ENCODE data around the gene ERC2.

Gene ERC2

DNA sequence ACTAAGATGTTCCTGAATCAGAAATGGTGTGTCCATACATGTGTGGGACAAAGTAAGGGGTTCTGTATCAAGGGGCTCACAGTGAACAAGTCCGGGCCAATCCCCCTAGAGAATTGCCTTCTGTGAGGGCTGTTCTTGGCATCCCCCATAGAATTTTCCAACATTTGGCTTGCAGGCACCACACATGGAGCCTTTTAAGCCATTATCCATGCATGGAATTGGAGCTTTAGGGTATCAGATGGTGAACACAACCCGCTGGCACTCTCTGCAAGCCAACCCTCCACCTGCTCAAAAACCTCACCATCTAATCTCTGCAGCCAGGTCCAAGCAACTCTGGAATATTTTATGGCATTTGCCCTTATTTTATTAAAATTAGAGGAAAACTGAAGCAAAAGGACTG is 278.7 kb downstream of the ERC2 start:
- no peak for DNase-seq (ENCODE audit: low read depth)

DNA sequence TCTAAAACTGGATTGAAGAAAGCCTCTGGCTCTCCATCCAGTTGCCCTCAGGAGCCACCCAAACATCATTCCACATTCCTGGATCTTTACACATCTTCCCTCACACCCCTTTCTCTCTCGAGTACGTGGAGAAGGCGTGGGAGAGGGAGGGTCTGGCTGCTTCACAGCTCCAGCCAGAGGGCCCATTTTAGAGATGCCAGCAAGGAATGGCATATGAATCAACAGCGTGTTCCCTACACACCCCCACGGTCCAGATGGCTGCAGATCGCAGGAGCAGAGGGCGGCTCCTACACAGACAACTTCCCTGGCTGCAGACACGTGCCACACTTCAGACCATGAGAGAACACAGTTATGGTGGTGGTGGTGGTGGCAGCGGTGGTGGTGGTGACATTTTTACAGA is 280.1 kb downstream of the ERC2 start:
- DNase-seq (ENCODE audit: low read depth) = no peak

DNA sequence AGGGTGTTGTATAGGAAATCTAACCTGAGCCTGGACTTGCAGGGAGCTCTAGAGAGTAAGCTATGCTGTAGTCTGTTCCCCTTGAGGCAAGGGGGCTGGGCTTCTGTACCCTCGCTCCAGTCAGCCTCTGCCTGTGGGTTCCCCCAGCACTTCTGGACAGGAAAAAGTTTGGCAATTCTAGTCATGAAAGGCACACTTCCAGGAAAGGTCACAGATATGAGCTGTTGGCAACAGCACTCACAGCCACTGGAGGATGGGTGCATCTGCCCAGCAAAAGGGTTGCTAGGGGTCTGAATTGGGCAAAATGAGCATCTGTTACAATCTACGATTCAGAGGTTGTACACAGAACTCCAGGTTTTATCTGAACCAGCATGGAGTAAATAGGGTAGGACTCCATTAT is 281.2 kb downstream of the ERC2 start:
- DNase-seq (ENCODE audit: low read depth) = no peak

DNA sequence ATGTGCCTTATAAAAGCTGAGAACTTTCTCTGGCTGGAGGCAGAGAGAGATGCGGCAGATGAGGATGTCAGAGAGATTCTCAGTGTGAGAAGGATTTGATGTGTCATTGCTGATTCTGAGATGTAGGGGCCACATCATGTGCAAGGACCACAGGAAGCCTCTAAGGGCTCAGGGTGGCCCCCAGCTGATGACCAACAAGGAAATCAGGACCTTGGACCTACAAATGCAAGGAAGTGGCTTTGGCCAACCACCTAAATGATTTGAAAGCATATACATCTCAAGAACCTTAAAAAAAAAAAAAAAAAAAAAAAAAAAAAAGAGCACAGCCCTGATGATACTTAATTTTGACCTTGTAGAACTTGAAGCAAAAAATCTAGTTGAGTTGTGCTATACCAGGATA is 282.4 kb downstream of the ERC2 start:
- no peak for DNase-seq (ENCODE audit: low read depth)

DNA sequence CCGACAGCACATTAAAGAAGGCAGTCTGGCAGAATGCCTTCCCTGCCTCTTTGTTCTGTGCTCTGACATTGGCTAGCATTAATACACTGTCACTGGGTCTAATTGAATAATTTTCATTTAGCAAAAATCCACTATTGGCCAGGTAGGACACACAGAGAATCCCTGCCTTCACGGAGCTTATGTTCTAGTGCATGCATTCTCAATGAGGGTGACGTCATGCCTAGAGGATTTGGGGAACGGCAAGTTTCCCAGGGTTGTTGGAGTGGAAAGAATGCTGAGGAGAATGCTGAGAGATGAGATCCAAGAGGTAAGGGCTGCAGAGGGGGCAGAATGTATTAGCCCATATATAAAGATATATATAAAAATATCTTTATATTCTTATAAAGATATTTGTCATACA is 284.7 kb downstream of the ERC2 start:
- no peak for DNase-seq (ENCODE audit: low read depth)

DNA sequence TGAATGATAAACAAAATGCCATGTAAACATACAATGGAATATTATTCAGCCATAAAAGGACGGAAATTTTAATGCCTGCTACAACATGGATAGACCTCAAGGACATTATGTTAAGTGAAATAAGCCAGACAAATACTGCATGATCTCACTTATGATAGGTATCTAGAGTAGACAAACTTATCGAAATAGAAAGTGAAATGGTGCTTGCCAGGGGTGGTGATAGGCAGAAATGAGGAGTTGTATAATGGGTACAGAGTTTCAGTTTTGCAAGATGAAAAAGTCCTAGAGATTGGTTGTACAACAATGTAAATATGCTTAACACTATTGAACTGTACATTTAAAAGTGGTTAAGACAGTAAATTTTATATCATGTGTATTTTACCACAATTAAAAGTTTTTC is 287.8 kb downstream of the ERC2 start:
- no peak for DNase-seq (ENCODE audit: low read depth)

DNA sequence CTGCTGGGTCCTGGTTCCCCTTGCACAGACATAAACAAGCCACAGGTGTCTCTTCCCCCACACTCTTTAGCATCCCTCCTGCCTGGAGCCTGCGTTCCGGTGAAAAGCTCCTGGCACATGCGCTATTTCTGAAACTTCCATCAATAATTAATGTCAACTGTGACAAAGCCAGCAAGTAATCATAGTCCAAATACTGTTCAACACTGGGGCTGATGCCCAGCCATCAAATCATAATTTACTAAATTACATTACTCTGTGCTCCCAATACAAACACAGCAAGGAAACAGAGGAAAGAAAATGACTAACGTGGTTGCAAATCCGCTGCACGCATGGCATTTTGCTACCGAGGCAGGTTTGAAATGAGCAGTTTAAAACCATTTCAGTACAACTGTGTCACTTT is 294.7 kb downstream of the ERC2 start:
- DNase-seq (ENCODE audit: low read depth) = no peak

DNA sequence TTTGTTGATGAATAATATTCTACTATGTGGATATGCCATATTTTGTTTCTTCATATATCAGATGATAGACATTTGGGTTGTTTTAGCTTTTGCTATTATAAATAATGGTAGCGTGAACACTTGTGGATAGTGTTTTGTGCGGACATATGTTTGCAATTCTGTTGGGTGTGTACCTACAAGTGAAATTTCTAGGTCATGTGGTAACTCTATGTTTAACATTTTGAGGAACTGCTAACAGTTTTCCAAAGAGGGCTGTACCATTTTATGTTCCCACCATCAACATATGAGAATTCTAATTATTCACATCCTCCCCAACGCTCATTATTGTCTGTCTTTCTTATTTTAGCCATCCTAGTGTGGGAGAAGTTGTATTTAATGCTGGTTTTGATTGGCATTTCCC is 303.8 kb downstream of the ERC2 start:
- DNase-seq (ENCODE audit: low read depth) = no peak

DNA sequence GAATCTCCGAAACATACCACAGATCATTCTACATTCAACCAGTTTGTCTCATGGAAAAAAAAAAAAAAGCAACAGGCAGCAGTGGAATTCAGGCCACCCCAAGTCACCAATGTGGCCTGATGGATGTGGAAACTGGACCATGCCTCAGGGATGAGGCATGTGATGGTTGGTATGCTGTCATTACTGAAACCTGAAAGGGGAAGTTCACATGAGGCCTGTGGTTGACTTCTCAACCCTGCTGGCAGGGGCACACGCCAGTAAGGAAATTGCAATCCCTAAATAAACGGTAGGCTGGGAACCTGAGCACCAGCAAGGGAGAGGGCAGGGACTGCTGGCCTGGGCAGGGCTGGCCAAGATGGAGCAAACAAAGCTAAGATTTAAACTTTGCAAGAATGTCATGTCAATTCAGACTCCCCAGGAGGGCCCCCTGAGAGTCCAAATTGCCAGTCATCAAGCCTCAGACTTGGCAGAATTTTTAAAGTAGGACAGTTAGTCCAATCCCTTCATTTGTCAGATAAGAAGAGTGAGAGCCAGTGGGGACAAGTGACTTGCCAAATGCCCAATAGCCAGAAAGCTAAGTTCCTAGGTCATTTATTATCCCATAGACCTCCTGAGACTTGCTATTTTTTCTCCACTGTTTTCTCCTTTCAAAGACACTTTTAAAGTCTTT is 310.4 kb downstream of the ERC2 start:
- DNase-seq (ENCODE audit: low read depth) = no peak

DNA sequence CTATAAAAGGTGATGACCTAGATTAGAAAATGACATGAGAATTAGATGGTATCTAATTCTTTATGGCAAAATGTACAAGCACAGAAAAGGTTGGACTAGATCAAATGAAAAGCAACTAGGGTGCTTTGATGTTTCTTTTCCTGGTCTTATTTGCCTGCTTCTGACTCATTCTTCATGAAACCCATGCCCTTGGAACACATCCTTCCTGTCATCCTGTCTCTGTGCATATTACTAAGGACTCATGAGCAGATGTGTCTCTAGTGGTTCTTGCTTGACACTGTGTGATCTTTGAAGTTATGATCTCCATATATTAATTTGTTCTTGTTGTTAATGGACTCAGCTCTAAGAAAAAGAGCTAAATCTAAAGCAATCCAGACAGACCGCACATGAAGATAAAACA is 314.0 kb downstream of the ERC2 start:
- DNase-seq (ENCODE audit: low read depth) = no peak

DNA sequence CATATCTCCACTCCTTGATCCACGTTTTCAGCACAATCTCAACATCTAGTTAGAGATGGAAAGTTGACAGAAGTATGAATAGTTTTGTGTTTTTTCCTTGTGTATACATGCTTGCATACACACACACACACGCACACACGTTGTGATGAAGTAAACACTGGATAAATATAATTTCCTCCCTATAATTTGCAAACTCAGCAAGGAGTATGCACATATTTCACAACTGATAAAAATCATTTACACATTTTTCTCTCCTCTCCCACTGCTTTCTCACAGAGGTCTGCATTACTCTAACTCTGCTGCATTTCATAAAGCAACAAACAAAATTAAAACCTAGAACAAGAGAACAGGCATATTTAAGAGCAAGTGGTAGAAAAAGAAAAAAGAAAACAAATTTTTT is 320.9 kb downstream of the ERC2 start:
- no peak for DNase-seq (ENCODE audit: low read depth)

DNA sequence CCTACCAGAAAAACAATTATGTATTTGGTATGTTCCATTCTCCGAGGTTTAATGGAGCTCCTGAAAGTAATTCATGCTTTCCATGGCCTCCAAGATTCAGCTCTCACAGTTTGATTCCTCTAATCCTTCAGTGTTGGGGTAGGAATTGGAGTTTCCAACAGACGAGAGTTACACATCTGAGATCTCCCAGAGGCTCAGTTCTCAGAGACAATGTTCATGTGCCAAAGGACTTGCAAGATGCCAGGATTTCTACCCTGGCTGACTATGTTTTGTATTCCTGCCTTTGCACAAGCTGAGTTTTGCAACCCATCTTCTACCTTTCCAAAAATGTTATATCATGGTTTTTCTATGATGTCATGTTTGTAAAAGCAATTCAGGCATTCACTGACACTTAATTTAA is 322.9 kb downstream of the ERC2 start:
- no peak for DNase-seq (ENCODE audit: low read depth)

DNA sequence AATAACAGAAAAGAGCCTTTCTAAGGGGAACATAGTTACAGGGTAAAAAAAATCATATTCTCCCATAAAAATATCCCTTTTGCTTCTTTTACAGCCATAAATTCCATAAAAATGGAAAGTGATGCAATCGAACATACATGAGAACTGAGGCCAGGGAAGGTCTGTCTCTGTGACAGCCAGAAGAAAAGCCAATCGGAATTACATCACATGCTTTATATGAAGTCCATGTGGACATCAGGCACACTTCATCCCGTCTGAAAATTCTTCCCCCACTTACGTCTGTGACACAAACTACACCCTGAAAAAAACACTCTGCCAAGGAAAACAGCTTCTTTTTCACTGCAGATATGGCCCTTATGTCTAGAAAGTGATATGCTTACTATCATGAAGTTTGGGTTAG is 323.5 kb downstream of the ERC2 start:
- DNase-seq (ENCODE audit: low read depth) = no peak

DNA sequence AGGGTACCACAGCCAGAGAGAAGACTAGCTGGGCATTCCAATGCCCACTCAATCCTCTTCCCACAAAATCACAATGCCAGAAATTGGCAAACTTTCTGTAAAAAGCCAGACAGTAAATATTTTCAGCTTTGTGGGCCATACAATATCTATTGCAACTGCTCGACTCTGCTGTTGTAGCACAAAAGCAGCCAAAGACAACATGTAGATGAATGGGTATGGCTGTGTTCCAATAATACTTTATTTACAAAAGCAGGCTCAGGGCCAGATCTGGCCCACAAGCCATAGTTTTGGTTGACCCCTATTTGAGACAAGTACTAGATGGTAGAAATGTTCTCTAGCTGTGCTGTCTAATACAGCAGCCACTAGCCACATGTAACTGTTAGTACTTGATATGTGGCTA is 330.9 kb downstream of the ERC2 start:
- no peak for DNase-seq (ENCODE audit: low read depth)

DNA sequence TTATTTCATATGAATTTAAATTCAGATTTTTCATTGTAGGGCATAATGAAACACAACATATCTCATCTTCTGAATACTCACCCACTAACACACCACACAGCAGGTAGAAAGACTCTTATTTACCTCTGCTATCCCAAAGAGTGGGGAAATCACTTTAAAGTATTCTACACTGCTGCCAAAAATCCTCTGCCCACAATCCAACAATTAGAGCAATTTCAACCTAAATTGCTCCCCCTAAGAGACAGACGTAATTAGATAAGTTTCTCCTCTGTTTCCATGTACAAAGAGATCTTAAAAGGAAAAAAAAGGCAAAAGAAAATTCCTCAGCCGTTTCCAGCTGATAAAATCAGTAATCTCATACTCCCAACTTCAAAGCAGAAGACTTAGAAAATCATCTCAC is 331.8 kb downstream of the ERC2 start:
- DNase-seq (ENCODE audit: low read depth) = no peak

DNA sequence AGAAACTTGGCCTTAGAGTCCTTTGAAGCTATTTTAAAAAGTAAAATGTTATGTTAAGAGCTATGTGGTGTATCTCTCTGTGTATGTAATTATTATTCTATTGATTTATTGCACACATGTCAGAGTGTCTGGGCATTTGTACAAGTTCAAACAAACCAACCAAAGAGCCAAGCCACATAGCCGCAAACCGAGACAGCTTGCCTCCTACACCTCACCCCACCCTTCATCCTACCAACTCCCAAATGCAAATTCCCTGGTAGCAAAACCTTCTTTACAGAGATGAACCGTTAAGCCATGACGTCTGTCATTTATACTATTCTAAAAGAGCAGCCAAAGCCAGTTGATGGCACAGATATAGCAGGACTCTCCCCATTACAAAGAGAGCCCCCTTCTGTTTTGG is 332.3 kb downstream of the ERC2 start:
- no peak for DNase-seq (ENCODE audit: low read depth)

DNA sequence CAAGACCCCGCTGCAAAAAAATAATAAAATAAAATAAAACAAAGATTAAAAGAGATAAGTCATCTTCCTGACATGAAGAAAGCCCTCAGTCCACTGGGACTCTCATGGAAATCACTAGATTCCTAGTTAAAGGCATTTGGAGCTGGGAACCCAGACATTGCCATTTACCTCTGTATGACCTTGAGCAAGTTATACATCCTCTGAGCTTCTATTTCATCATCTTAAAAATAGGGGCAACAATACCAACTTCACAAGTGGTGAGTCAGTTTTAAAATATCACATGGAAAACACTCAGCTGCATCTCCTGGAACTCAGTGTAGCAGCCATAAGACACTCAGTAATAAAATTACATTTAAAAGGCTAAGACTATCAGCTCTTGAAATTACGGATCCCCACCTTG is 334.8 kb downstream of the ERC2 start:
- DNase-seq (ENCODE audit: low read depth) = no peak

DNA sequence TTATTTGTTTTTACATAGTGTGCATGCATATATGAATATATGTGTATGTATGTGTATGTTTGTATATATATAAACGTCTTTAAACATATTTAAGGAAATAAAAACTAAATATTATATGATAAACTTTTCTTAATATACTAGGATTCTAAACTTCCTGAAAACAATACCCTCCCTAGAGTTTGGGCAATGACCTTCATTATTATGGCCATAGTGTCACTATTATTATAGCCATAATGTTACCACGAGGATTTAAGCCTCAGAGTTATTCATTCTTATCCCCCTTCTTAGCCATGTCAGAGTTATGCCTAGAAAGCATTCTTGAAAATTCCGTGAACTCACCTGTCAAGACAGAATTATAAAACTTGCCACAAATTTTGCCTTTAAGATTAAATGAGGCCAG is 335.5 kb downstream of the ERC2 start:
- no peak for DNase-seq (ENCODE audit: low read depth)

DNA sequence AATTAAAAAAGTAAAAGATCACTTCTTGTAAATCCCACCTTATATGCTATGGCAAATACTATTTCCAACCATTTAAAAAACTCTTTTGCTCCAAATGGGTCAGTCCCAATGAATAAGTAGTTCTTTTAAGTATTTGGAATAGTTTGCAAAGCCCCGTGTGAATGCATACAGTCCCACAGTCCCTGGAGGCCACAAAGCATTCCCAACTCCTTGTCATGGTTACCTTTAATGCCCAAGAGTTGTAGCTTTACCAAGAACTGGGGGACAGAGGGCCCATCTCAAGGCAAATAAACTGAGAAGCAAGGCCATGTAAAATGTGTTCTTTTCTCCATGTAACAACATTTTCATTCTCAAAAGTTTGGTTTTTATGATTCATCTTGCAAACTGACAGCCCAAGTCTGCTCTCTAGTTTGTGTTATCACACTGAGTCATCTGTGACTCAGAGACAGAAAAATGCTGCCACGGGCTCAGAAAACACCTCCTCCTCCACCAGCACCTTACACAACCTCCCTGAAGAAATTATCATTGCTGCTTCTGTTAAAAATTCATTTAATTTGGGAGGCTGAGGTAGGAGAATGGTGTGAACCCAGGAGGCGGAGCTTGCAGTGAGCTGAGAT is 336.2 kb downstream of the ERC2 start:
- no peak for DNase-seq (ENCODE audit: low read depth)

DNA sequence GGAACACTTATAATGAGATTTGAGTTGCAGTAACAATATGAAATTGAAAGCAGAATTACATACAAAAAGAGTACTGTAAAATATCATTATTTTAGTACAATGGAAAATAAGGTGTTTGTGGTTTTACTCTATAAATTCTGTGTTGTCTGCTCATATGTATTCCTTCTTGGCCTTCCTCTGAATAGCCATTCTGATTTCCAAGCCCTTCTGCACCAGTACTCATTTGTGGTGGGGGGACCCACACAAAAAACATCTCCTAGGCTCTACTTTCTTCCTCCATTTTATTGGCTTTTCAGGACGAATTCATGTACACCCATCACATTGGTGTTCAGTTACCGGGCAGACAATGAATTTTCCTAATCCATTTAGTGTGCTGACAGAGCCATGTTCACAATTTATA is 338.2 kb downstream of the ERC2 start:
- no peak for DNase-seq (ENCODE audit: low read depth)

DNA sequence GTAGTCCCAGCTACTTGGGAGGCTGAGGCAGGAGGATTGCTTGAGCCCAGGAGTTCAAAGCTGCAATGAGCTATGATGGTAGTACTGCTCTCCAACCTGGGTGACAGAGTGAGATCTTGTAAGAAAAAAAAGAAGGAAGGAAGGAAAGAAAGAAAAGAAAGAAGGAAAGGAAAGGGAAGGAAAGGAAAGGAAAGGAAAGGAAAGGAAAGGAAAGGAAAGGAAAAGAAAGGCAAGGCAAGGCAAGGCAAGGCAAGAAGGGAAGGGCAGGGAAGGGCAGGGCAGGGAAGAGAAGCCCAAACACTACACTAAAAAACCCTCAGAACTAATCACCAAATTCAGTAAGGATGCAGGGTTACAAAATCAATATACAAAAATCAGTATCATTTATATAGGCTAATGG is 341.6 kb downstream of the ERC2 start:
- no peak for DNase-seq (ENCODE audit: low read depth)

DNA sequence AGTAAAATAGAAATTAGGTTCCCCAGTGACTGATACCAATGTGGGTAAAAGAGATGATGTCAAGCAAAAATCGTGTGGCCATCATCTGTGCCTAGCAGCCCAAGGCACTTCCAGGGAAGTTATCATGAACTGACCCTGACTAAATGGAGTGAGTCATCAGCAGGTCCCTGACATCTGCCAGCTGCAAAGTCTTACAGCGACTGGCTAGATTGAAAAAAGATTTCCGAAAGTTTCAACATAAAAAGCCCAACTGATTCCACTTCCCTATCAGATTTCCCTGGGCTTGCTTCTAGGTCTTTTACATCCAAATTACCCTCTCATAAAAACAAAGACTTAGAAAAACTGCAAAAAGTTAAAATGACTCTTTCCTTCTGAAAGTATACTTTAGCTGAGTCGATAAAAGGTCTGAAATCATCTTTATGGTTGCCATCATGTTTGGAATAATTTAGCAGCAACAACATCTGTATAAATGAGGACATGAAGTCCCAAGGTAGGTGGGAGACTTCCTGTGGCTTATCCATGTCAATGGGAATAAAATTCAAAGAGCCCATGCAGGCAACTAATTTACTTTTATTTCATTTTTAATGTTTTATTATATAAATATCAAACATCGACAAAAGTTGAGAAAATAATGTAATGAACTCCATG is 342.8 kb downstream of the ERC2 start:
- no peak for DNase-seq (ENCODE audit: low read depth)

DNA sequence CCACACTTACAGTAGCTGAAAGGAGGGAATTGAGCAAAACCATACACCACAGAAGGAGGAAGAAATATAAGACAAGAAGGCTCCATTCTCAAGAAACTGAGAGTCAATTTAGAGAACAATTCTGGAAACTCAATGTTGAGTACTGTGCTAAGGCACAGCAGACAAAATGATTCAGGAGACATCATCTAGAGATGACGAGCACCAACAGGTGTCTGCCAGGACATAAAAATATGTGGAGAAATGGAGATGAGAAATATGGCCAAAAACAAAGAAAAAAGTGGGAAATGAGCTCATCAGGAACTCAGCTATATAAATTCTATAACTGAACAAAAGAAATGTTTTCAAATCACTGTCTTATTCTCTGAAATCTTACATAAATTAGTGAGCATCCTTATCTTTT is 343.7 kb downstream of the ERC2 start:
- no peak for DNase-seq (ENCODE audit: low read depth)

DNA sequence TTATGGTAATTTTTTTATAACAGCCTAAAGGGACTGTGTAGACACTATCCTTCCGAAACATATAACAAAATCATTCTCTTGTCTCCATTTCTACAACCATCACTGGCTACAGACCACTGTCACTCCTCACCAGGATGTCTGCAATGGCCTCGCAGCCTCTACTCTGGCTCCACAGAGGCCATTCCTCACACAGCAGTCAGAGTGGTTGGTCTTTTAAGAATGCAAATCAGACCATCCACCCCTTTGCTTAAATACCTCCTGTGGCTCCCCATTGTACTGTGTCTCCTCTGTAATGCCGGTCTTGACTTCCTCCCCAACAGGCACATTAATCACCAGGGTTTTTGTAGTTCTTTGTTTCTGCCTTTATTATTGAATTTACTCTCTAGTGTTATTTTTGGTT is 344.8 kb downstream of the ERC2 start:
- DNase-seq (ENCODE audit: low read depth) = no peak

Measured in stimulated activated CD8-positive, alpha-beta memory T cell treated with anti-CD3 and anti-CD28 coated beads, Interleukin-15, amount 100 ng/mL, for 24 hours (primary cell).